Upper lobe of left lung (tissue), 4 donors: ENCODE results near the gene TSPYL6.

ENCODE experiments used
- POLR2A ChIP-seq, 4 donors: fragments of 450-650 bp; IDR thresholded peaks; one replicate each; pipeline ENCODE4 v1.5.1; 2016 to 2017; ENCODE audit warnings: antibody characterized with exemption in 4 of 4, mild to moderate bottlenecking in 2 of 4
- TF ChIP-seq, protein P1 (sequence below), 6 experiments: fragments of 450-650 bp in 4 of 6; fragments of 200-600 bp in 2 of 6; sonication (generic) in 2 of 6; IDR thresholded peaks; one replicate each; pipeline ENCODE4 v1.5.1; 2016 to 2019; ENCODE audit warnings: antibody characterized with exemption in 6 of 6

DNA sequence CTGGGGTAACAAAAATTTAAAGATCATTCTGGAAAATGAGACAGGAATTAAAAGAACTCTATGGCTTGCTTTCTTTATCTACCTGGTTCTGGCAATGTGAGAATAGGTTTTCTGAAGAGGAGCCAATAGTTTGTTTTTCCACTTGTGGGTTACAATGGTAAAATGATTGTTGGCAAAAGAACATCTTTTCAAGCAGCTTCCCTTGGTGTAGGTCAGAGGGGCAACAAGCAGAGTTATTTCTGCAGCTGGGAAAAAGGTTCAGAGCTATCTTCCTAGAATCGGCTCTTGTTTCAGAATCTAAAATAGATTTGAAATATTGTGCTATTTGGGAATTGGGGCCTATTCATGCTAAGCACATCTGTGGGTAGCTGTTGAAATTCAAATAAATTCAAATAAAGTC, 11.5 kb upstream of the TSPYL6 start:
- no peak for TF ChIP-seq POLR2A (IDR thresholded peaks at IDR 0.05)
- TF ChIP-seq, protein P1, sequence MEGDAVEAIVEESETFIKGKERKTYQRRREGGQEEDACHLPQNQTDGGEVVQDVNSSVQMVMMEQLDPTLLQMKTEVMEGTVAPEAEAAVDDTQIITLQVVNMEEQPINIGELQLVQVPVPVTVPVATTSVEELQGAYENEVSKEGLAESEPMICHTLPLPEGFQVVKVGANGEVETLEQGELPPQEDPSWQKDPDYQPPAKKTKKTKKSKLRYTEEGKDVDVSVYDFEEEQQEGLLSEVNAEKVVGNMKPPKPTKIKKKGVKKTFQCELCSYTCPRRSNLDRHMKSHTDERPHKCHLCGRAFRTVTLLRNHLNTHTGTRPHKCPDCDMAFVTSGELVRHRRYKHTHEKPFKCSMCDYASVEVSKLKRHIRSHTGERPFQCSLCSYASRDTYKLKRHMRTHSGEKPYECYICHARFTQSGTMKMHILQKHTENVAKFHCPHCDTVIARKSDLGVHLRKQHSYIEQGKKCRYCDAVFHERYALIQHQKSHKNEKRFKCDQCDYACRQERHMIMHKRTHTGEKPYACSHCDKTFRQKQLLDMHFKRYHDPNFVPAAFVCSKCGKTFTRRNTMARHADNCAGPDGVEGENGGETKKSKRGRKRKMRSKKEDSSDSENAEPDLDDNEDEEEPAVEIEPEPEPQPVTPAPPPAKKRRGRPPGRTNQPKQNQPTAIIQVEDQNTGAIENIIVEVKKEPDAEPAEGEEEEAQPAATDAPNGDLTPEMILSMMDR (IDR thresholded peaks at IDR 0.05): no peak
